ENCODE data around the gene CPA5. TPM values are rescaled to one million over a fixed set of nuclear protein-coding genes. Genes with fewer than 3 reads are reported as not detected.

CPA5 gene
- total RNA-seq, 2 experiments from 2014 or later = 0.74 to 0.88 TPM

DNA sequence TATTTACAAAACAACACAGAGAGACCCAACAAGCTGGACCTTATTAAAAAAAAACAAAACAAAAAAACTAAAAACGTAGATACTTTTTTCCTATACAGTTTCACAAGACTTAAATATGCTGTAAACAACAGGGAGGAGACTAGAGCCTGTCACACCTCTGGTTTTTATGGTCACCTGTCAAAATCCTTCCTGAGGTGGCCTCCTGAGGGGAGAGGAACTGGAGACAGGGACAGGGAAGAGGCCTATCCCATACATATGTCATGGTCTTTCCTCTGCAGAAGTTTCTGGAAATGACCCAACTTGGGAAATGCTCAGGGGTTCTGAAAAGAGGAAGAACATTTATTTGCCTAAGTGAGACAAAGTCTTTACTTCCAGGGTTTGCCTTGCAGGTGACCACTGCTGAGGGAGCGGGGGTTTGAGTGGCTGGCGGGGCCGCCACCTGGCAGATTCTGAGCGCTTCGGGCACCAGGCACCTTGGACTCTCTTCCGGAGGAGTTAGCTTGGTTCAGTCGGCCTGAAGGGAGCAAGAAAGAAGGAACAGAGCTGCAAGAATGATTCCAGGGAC is 54.0 kb downstream of the CPA5 start:
- intact Hi-C loops (cut with micrococcal nuclease) = no loop called here
- no peak for DNase-seq
- CTCF ChIA-PET = no interaction called here
- Mint-ChIP-seq H3K4me3 (no peak overlapping the region), H3K4me1 (ENCODE audit: low read depth) (peaks cover 18% of the 10 kb centered on the region), H3K36me3 (ENCODE audit: low read depth) (peaks cover 17% of the 10 kb centered on the region), H3K27ac (no peak overlapping the region), H3K9me3 (no peaks in the 10 kb centered on the region), H3K27me3 (ENCODE audit: low read depth) (no peaks in the 10 kb centered on the region)

GRCh38 chr7:130400120-130400572 is 55.5 kb downstream of the CPA5 start:
- no peak for DNase-seq
- intact Hi-C loops (cut with micrococcal nuclease) = no loop called here
- CTCF ChIA-PET = no interaction called here

GRCh38 chr7:130401101-130401500 is 56.5 kb downstream of the CPA5 start:
- no peak overlapping the region for H3K27ac Mint-ChIP-seq
- no peaks in the 10 kb centered on the region for H3K27me3 Mint-ChIP-seq (ENCODE audit: low read depth)
- no peaks in the 10 kb centered on the region for H3K4me1 Mint-ChIP-seq (ENCODE audit: low read depth)
- intact Hi-C loops (cut with micrococcal nuclease) = no loop called here
- CTCF ChIA-PET = no interaction called here
- no peaks in the 10 kb centered on the region for H3K9me3 Mint-ChIP-seq
- H3K4me3 Mint-ChIP-seq = no peak overlapping the region
- no peak for DNase-seq
- peaks cover 17% of the 10 kb centered on the region for H3K36me3 Mint-ChIP-seq (ENCODE audit: low read depth)

More at GRCh38 chr7:130400120-130400572, 55.5 kb downstream of the CPA5 start:
- H3K27me3 Mint-ChIP-seq (ENCODE audit: low read depth) = no peaks in the 10 kb centered on the region
- H3K9me3 Mint-ChIP-seq = no peaks in the 10 kb centered on the region
- H3K4me3 Mint-ChIP-seq = no peak overlapping the region
- H3K36me3 Mint-ChIP-seq (ENCODE audit: low read depth) = peaks cover 17% of the 10 kb centered on the region
- no peak overlapping the region for H3K27ac Mint-ChIP-seq
- H3K4me1 Mint-ChIP-seq (ENCODE audit: low read depth) = peaks cover 4% of the 10 kb centered on the region

- Mint-ChIP-seq H3K27me3 (ENCODE audit: low read depth) (no peaks in the 10 kb centered on the region), H3K27ac (no peak overlapping the region), H3K4me3 (no peak overlapping the region), H3K4me1 (ENCODE audit: low read depth) (no peaks in the 10 kb centered on the region), H3K36me3 (ENCODE audit: low read depth) (peaks cover 17% of the 10 kb centered on the region), H3K9me3 (no peaks in the 10 kb centered on the region)
- DNase-seq = no peak
- intact Hi-C loops (cut with micrococcal nuclease) = no loop called here
- CTCF ChIA-PET = no interaction called here
Observed at GRCh38 chr7:130401578-130401977, 57.0 kb downstream of the CPA5 start.

DNA sequence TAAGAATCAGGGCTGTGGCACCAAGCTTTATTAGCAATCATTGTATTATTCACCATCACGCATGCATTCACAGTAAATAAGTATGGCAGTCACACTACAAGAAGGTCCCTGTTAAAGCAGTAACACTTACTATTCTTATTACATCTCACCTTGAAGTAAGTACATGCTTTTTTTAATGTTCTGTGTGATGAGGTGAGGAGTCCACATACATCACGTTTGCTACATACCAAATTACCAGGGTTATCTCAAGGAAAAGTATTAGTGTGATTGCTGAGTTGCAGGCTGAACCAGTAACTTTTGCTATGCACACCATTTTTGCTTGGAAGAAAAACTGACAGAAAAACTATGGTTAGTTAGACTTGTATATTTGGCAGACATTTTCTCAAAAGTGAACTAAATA is 60.4 kb downstream of the CPA5 start:
- Mint-ChIP-seq H3K4me3 (no peak overlapping the region), H3K27me3 (ENCODE audit: low read depth) (no peaks in the 10 kb centered on the region), H3K9me3 (no peaks in the 10 kb centered on the region), H3K36me3 (ENCODE audit: low read depth) (peaks cover 16% of the 10 kb centered on the region), H3K27ac (no peak overlapping the region), H3K4me1 (ENCODE audit: low read depth) (peaks cover 4% of the 10 kb centered on the region)
- DNase-seq = no peak
- intact Hi-C loops (cut with micrococcal nuclease) = no loop called here
- CTCF ChIA-PET = no interaction called here

GRCh38 chr7:130409067-130409711 is 64.6 kb downstream of the CPA5 start:
- Mint-ChIP-seq H3K4me1 (ENCODE audit: low read depth) (peaks cover 20% of the 10 kb centered on the region), H3K4me3 (no peak overlapping the region), H3K27me3 (ENCODE audit: low read depth) (no peaks in the 10 kb centered on the region), H3K36me3 (ENCODE audit: low read depth) (peaks cover 8% of the 10 kb centered on the region), H3K27ac (no peak overlapping the region), H3K9me3 (no peaks in the 10 kb centered on the region)
- intact Hi-C loops (cut with micrococcal nuclease) = no loop called here
- DNase-seq = no peak
- CTCF ChIA-PET = no interaction called here

- Mint-ChIP-seq H3K9me3 (no peaks in the 10 kb centered on the region), H3K27ac (no peak overlapping the region), H3K4me3 (no peak overlapping the region), H3K4me1 (ENCODE audit: low read depth) (peaks cover 24% of the 10 kb centered on the region), H3K36me3 (ENCODE audit: low read depth) (peaks cover 8% of the 10 kb centered on the region), H3K27me3 (ENCODE audit: low read depth) (no peaks in the 10 kb centered on the region)
- no peak for DNase-seq
- CTCF ChIA-PET = no interaction called here
- intact Hi-C loops (cut with micrococcal nuclease) = no loop called here
Observed at GRCh38 chr7:130409712-130410072, 65.1 kb downstream of the CPA5 start.

DNA sequence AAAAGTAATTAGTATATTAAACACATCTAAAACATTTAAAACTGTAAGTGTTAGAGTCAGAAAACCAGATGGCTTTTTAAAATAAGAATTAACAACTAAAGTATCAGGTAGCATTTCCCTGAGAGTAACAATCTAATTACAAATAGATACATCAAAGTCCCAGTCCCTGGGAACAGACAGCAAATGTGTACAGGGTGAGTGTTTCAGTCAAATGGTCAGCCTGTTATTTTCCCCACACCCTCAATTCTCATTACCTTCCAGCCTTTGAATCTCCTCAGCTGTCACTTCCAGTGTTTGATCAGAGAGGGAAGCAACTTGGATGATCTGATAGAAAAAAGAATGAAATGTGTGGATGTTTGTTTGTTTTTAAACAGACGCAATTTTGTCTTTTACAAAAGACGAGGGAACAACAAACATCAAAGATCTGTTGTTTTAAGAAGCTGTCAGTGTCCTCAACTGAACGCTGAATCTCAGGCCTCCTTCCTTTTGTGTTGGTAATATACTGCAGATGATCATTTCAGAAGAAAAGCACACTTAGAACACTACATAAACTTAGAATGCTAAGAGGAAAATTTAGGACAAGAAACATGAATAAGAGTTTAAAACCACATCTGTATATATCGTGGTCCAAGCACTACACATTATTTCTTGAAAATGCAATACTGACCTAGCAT is 66.4 kb downstream of the CPA5 start:
- Mint-ChIP-seq H3K36me3 (ENCODE audit: low read depth) (peaks cover 8% of the 10 kb centered on the region), H3K4me3 (no peak overlapping the region), H3K4me1 (ENCODE audit: low read depth) (peaks cover 36% of the 10 kb centered on the region), H3K9me3 (no peaks in the 10 kb centered on the region), H3K27ac (no peak overlapping the region), H3K27me3 (ENCODE audit: low read depth) (no peaks in the 10 kb centered on the region)
- DNase-seq = no peak
- intact Hi-C loops (cut with micrococcal nuclease) = no loop called here
- CTCF ChIA-PET = interaction anchor here (0.6 kb wide), 1 partner anchor 157 kb away, joined by 3 read pairs; no protein-coding TSS in a partner anchor

DNA sequence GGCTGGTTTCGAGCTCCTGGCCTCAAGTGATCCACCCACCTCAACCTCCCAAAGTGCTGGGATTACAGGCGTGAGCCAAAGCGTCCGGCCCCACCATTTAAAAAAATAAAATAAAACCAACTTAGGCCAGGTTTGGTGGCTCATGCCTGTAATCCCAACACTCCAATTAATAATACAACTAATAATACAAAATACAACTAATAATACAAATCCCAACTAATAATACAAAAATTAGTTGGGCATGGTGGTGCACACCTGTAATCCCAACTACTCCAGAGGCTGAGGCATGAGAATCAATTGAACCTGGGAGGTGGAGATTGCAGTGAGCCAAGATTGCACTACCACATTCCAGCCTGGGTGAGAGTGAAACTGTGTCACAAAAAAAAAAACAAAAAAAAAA is 68.6 kb downstream of the CPA5 start:
- H3K27ac Mint-ChIP-seq = no peak overlapping the region
- no peak for DNase-seq
- no peaks in the 10 kb centered on the region for H3K27me3 Mint-ChIP-seq (ENCODE audit: low read depth)
- CTCF ChIA-PET = interaction anchor here (0.6 kb wide), 1 partner anchor 419 kb away, joined by 3 read pairs; no protein-coding TSS in a partner anchor
- H3K9me3 Mint-ChIP-seq = no peaks in the 10 kb centered on the region
- H3K4me1 Mint-ChIP-seq (ENCODE audit: low read depth) = peaks cover 57% of the 10 kb centered on the region
- H3K4me3 Mint-ChIP-seq = no peak overlapping the region
- intact Hi-C loops (cut with micrococcal nuclease) = no loop called here
- peaks cover 8% of the 10 kb centered on the region for H3K36me3 Mint-ChIP-seq (ENCODE audit: low read depth)

DNA sequence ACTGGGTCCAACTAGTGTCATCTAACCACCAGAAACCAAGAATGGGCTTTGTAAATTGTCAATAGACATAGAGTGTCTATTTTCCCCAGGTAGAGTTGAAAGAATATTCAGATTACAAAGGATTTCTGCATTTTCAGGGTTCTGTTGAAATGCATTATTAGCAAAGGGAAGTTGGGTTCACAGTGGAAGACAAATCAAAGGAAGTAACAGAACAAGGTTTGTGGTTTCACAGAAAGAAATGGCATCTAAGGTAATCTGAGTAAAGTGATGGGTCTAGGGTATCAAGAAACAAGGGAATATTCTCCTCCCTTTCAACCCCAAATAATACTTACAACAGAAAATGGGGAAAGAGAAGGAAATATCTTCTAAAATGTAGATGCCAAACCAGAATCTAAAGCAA is 70.4 kb downstream of the CPA5 start:
- intact Hi-C loops (cut with micrococcal nuclease) = loop anchor here (2.0 kb wide), 1 partner anchor 20 kb away; no protein-coding TSS in a partner anchor
- H3K36me3 Mint-ChIP-seq (ENCODE audit: low read depth) = peaks cover 3% of the 10 kb centered on the region
- peaks cover 72% of the 10 kb centered on the region for H3K4me1 Mint-ChIP-seq (ENCODE audit: low read depth)
- H3K9me3 Mint-ChIP-seq = no peaks in the 10 kb centered on the region
- H3K27me3 Mint-ChIP-seq (ENCODE audit: low read depth) = no peaks in the 10 kb centered on the region
- no peak for DNase-seq
- H3K4me3 Mint-ChIP-seq = no peak overlapping the region
- CTCF ChIA-PET = no interaction called here
- no peak overlapping the region for H3K27ac Mint-ChIP-seq

DNA sequence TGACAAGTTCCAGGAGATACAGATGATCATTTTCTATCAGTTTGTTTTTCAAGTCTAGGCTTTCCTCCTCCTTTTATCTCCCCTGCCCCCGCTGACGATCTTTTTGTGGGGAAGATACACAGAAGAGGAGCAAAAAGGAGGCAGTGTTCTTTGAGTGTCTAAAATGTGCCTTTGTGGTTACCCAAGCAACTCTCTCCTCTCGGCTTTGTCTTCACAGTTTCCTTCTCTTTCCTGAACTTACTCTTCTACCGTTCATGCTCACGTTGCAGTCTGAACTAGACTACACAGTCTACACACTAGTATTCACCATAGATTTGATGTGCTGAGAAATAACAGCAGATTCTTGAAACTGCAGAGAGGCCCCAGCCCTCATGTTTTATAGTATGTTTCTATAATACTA is 72.6 kb downstream of the CPA5 start:
- CTCF ChIA-PET = interaction anchor here (0.8 to 1.6 kb wide), 3 partner anchors 14 to 341 kb away, joined by 3 to 4 read pairs (median 3); no protein-coding TSS in a partner anchor
- intact Hi-C loops (cut with micrococcal nuclease) = loop anchor here (1.0 kb wide), 1 partner anchor 140 kb away; no protein-coding TSS in a partner anchor

DNA sequence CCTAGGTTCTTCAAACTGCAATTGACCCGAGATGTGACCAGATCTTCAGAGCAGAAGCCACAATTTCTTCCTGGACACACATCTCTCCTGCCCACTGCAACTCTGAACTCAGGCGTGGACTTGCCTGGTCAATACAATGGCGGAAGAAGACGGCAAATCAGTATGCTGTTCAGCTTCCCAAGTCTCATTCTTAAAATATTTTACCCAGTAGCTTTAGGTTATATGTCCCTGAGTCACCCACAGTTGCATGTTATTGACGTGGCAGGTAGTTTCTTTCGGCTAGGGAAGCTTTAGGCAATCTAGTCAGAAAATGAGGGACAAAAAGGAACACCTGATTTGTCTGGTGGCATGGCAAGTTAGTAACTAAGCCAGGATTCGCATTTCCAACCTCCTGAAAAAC is 73.7 kb downstream of the CPA5 start:
- peak overlapping the region; percentile 85 for H3K27ac Mint-ChIP-seq

More for the DNA sequence above, 72.6 kb downstream of the CPA5 start:
- Mint-ChIP-seq H3K36me3 (ENCODE audit: low read depth) (no peaks in the 10 kb centered on the region), H3K4me1 (ENCODE audit: low read depth) (peaks cover 78% of the 10 kb centered on the region), H3K27me3 (ENCODE audit: low read depth) (no peaks in the 10 kb centered on the region), H3K9me3 (no peaks in the 10 kb centered on the region), H3K27ac (peak overlapping the region; percentile 85), H3K4me3 (peak overlapping the region; percentile 56)
- peak; percentile 52 for DNase-seq

More for the DNA sequence above, 73.7 kb downstream of the CPA5 start:
- intact Hi-C loops (cut with micrococcal nuclease) = no loop called here
- no peaks in the 10 kb centered on the region for H3K36me3 Mint-ChIP-seq (ENCODE audit: low read depth)
- no peaks in the 10 kb centered on the region for H3K9me3 Mint-ChIP-seq
- H3K4me1 Mint-ChIP-seq (ENCODE audit: low read depth) = peaks cover 82% of the 10 kb centered on the region
- no peak for DNase-seq
- no peak overlapping the region for H3K4me3 Mint-ChIP-seq
- CTCF ChIA-PET = interaction anchor here (0.6 kb wide), 1 partner anchor 145 kb away, joined by 6 read pairs; no protein-coding TSS in a partner anchor
- no peaks in the 10 kb centered on the region for H3K27me3 Mint-ChIP-seq (ENCODE audit: low read depth)

Data from activated naive CD4-positive, alpha-beta T cell treated with anti-CD3 and anti-CD28 coated beads for 36 hours (primary cell).